Uterus (tissue), 2 donors: ENCODE measurements around the gene RAB11FIP4.

Experiments used
- CTCF ChIP-seq, 4 experiments: fragments of 200-600 bp in 2 of 4; fragments of 450-650 bp in 2 of 4; sonication (generic) in 2 of 4; IDR thresholded peaks; one replicate each; pipeline ENCODE4 v1.5.1; 2016 to 2019; ENCODE audit warnings: antibody characterized with exemption in 4 of 4, mild to moderate bottlenecking in 2 of 4, moderate library complexity in 1 of 4
- POLR2A ChIP-seq, 2 donors: fragments of 450-650 bp; IDR thresholded peaks; one replicate each; pipeline ENCODE4 v1.6.1; 2016; ENCODE audit warnings: antibody characterized with exemption in 2 of 2, mild to moderate bottlenecking in 1 of 2, moderate library complexity in 1 of 2

DNA sequence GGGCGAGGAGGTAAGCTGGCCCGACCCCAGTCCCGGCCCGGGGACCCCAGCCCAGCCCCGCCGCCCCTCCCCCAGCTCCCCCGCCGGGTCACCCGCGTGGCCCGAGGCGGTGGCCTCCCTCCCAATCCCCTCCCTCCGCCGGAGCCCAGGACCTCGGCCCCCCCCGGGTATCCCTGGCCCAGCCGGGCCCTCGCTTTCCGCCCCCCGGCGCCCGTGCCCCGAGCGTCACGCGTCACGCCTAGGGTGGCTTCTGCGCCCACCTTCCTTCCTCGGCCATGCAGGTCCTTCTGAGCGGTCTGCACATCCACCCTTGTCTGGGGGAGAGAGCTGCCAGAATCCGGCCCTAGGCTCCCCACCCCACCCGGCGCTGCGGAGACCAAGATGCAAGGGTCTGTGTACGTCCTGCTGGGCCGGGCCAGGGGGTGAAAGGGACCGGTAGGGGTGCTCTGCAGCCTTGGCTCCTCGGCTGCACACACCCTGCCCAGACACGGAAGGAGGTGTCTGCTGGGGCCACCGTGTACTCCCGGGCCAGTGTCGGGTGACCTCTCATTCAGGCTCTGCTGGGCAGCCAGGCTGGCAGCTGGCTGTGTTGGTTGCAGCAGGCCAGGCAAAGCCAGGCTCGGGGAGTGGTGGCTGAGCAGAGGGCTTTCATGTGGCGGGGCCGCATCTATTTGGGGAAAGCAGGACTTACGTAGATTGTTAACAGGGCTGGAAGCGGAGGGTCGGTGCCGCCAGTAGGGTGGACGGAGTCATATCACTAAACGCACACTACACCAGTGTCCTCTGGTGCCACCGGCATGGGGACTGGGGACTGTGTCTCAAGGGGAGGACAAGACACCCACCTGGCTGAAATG is 754 bp downstream of the RAB11FIP4 start:
- TF ChIP-seq CTCF (IDR thresholded peaks at IDR 0.05) (no peak), POLR2A (IDR thresholded peaks at IDR 0.05) (no peak)
